ENCODE data around the gene CCDC8.

CCDC8 gene, protein sequence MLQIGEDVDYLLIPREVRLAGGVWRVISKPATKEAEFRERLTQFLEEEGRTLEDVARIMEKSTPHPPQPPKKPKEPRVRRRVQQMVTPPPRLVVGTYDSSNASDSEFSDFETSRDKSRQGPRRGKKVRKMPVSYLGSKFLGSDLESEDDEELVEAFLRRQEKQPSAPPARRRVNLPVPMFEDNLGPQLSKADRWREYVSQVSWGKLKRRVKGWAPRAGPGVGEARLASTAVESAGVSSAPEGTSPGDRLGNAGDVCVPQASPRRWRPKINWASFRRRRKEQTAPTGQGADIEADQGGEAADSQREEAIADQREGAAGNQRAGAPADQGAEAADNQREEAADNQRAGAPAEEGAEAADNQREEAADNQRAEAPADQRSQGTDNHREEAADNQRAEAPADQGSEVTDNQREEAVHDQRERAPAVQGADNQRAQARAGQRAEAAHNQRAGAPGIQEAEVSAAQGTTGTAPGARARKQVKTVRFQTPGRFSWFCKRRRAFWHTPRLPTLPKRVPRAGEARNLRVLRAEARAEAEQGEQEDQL

DNA sequence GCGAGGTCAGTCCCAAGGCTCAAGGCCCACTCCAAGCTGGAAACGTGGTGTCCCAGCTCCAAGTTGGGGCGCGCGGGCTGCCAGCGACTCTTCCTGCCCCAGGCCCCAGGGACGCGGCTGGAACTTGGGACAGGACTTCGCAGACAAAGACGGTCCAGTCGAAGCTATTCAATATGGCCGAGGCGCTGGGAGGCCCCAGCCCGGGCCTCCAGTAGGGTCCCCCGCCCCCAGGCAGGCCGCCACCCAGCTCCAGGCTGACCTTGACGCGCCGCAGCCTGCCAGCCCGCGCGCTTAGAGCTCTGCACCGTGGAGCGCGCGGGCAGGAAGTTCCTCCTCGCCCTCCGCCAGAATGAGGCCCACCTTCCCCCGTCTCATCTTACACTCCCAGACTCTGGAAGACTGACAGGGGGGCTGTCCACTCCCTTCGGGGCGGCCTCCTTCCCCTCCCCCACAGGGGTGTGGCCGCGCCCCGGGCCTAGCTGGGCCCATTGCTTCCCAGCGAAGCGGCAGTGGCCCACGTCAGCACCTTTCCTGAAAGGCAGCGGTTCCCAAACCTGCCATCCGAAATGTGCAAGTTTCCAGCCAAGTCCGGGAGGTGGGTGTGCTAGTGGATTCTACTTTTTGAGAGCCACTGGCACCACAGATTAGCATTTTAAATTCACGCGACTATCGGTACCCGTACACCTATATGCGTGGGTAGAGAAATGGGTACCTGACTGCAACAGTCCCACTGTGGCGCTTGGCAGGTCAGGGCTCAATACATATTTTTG is at the start of gene CCDC8:
CCDC8 (minus strand) TSS at position 303 of the 770 bp plus-strand sequence. CDS start 754 bp downstream, outside the sequence.
- DNase-seq (ENCODE audit: low spot score): no peak
- TF ChIP-seq, protein P1, sequence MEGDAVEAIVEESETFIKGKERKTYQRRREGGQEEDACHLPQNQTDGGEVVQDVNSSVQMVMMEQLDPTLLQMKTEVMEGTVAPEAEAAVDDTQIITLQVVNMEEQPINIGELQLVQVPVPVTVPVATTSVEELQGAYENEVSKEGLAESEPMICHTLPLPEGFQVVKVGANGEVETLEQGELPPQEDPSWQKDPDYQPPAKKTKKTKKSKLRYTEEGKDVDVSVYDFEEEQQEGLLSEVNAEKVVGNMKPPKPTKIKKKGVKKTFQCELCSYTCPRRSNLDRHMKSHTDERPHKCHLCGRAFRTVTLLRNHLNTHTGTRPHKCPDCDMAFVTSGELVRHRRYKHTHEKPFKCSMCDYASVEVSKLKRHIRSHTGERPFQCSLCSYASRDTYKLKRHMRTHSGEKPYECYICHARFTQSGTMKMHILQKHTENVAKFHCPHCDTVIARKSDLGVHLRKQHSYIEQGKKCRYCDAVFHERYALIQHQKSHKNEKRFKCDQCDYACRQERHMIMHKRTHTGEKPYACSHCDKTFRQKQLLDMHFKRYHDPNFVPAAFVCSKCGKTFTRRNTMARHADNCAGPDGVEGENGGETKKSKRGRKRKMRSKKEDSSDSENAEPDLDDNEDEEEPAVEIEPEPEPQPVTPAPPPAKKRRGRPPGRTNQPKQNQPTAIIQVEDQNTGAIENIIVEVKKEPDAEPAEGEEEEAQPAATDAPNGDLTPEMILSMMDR (IDR thresholded peaks at IDR 0.05; ENCODE audit: extremely low read depth, missing control alignments): no peak

DNA sequence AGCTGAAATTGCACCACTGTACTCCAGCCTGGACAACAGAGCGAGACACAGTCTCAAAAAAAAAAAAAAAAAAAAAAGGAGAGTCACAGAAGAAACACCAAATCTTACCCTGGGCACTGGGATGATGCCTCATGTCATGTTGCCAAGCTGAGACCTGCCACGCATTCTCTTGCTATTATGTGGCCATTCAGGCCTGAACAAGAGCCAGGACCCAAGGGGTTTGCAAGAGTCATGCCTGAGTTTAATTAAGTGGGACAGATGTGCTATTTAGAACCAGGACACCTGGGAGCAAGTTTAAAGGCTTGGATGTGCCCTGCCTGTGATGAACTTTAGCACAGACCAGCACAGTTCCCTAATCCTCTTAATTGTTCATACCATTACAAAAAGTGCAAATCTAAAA is 48.2 kb upstream of the CCDC8 start:
- DNase-seq (ENCODE audit: low spot score): no peak
- TF ChIP-seq, protein P1 (IDR thresholded peaks at IDR 0.05; ENCODE audit: extremely low read depth, missing control alignments): no peak

DNA sequence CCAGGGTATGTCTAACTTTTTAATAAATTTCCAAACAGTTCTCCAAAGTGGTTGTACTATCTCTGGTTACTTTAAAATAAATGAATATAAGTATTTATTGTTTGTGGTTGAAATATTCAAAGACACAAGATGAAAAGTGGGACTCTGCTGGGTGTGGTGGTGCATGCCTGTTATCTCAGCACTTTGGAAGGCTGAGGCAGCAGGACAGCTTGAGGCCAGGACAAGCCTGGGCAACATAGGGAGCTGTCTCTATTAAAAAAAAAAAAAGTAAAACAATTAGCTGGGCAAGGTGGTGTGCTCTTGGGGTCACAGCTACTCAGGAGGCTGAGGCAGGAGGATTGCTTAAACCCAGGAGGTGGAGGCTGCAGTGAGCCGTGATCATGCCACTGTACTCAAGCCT is 47.6 kb upstream of the CCDC8 start:
- no peak for DNase-seq (ENCODE audit: low spot score)
- TF ChIP-seq, protein P1 (IDR thresholded peaks at IDR 0.05; ENCODE audit: extremely low read depth, missing control alignments): no peak

DNA sequence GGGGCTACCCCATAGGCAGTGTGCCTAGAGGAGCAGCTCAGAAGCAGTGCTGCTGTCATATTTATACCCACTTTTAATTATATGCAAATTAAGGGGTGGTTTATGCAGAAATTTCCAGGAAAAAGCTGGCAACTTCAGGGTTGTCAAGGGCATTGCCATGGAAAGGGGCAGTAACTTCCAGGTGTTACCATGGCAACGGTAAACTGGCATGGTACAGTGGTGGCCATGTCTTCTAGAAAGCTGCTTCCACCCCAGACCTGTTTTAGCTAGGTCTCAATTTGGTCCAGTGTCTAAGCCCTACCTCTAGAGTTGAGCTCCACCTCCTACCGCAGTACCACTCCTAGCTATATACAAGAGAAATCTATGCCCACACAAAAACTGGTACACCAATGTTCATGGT is 46.7 kb upstream of the CCDC8 start:
- TF ChIP-seq, protein P1 (IDR thresholded peaks at IDR 0.05; ENCODE audit: extremely low read depth, missing control alignments): no peak
- DNase-seq (ENCODE audit: low spot score): no peak

DNA sequence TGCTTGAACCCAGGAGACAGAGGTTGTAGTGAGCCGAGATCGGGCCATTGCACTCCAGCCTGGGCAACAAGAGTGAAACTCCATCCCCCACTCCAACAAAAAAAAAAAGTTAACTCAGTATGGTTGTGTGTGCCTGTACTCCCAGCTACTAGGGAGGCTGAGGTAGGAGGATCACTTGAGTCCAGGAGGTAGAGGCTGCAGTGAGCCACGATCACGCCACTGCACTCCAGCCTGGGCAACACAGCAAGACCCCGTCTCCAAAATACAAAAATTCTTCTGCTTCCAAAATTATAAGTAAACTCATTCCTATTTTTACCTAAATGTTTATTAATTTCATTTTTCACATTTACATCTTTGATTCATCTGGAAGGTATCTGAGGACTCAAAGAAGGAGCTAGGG is 43.6 kb upstream of the CCDC8 start:
- TF ChIP-seq, protein P1 (IDR thresholded peaks at IDR 0.05; ENCODE audit: extremely low read depth, missing control alignments): no peak
- no peak for DNase-seq (ENCODE audit: low spot score)

DNA sequence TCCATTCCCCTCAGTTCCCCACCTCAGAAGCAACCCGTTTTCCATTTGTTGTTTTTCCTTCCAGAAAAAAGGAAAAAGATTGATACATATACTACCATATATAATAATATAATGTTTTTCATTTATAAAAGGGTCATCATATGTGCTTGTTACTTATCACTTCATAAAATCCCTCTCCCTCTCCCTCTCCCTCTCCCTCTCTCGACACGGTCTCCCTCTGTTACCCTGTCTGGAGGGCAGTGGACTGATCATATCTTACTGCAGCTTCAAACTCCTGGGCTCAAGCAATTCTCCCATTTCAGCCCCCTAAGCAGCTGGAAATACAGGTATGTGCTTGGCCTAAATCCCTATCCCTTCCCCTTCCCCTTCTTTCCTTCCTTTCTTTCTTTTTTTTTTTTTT is 40.9 kb upstream of the CCDC8 start:
- DNase-seq (ENCODE audit: low spot score): no peak
- TF ChIP-seq, protein P1 (IDR thresholded peaks at IDR 0.05; ENCODE audit: extremely low read depth, missing control alignments): no peak

DNA sequence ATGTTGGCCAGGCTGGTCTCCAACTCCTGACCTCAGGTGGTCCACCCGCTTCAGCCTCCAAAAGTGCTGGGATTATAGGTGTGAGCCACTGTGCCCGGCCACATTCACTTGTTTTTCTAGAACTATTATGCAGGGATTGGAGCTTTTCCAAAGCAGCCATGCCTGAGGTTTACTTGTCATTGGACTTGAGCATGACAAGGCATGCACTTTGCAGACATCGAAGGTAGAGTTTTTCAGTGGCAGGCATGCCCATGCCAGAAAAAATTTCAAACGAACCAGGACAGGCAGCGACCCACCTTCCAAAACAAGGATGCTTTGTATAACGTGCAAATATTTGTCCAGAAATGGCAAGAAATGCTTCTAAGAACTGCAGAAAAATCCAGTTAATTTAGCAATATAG is 40.3 kb upstream of the CCDC8 start:
- TF ChIP-seq, protein P1 (IDR thresholded peaks at IDR 0.05; ENCODE audit: extremely low read depth, missing control alignments): no peak
- DNase-seq (ENCODE audit: low spot score): no peak

Data from GM20000 (cell line).